ENCODE data around the gene IL1RAPL1.

DNA sequence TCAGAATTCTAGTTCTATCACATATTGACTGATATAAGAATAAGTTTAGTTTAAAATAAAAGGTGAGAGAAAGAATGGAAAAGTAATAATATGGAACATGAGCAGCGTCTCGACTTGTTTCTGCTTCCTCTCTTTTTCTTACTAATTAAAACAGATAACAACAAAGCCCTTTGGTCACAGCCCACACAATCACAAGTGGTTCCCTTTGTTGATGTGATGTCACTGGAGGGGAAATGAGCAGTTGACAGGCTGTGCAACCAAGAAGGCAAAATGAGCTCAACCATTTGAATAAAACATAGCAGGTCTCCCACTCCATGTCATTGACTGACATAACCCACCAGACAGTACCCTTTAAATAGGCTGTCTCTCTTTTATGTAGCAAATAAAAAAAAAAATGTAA, 1285.6 kb downstream of the IL1RAPL1 start:
- TF ChIP-seq, protein P1, sequence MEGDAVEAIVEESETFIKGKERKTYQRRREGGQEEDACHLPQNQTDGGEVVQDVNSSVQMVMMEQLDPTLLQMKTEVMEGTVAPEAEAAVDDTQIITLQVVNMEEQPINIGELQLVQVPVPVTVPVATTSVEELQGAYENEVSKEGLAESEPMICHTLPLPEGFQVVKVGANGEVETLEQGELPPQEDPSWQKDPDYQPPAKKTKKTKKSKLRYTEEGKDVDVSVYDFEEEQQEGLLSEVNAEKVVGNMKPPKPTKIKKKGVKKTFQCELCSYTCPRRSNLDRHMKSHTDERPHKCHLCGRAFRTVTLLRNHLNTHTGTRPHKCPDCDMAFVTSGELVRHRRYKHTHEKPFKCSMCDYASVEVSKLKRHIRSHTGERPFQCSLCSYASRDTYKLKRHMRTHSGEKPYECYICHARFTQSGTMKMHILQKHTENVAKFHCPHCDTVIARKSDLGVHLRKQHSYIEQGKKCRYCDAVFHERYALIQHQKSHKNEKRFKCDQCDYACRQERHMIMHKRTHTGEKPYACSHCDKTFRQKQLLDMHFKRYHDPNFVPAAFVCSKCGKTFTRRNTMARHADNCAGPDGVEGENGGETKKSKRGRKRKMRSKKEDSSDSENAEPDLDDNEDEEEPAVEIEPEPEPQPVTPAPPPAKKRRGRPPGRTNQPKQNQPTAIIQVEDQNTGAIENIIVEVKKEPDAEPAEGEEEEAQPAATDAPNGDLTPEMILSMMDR (IDR thresholded peaks at IDR 0.05), result no peak
- no peak for TF ChIP-seq POLR2A (IDR thresholded peaks at IDR 0.05)

Data from breast epithelium (tissue), 3 donors.